SK-N-SH (cell line): ENCODE results near the gene HABP4. TPM values are rescaled to one million over a fixed set of nuclear protein-coding genes. Genes with fewer than 3 reads are reported as not detected.

ENCODE experiments used
- CTCF ChIA-PET: fragments of 300-600, 350-600 bp; formaldehyde crosslinking; extraction: SDS; loops from one replicate; lab custom pipeline; 2021; lab: Yijun Ruan, JAX
- POLR2A ChIA-PET: fragments of 350-600 bp; sonication (Branson Sonifier 250); formaldehyde crosslinking; extraction: SDS; loops from one replicate; lab custom pipeline; 2020; ENCODE audit warnings: antibody characterized with exemption, inconsistent platforms; lab: Yijun Ruan, JAX
- DNase-seq: peaks from one replicate; pipeline ENCODE4 v3.0.0; 2012
- H2AFZ ChIP-seq: fragments of 200-600 bp; sonication (generic); 2 replicates; pipeline ENCODE4 v1.8.1; 2016; ENCODE audit warnings: antibody characterized with exemption, mild to moderate bottlenecking, low read depth
- H3F3A ChIP-seq: fragments of 200-600 bp; sonication (generic); replicated peaks from 2 replicates; pipeline ENCODE3; 2016; ENCODE audit warnings: antibody characterized with exemption, mild to moderate bottlenecking; ENCODE audit not compliant: insufficient read depth
- H3K27ac ChIP-seq, 2 experiments: fragments of 200-500 bp in 1 of 2; fragments of 200-600 bp in 1 of 2; sonication (Bioruptor generic) in 1 of 2; sonication (generic), shearing (Covaris generic) in 1 of 2; 2 replicates each; pipeline versions ENCODE4 v1.5.1 to v1.6.1; 2014 to 2016; ENCODE audit warnings: low read depth in 2 of 2, inconsistent platforms in 1 of 2, low read length in 1 of 2, mild to moderate bottlenecking in 1 of 2, mixed read lengths in 1 of 2
- H3K27me3 ChIP-seq: fragments of 200-600 bp; sonication (generic), shearing (Covaris generic); 2 replicates; pipeline ENCODE4 v1.6.1; 2016; ENCODE audit warnings: mixed run types; ENCODE audit not compliant: insufficient read depth
- H3K36me3 ChIP-seq, 2 experiments: fragments of 200-500 bp in 1 of 2; fragments of 200-600 bp in 1 of 2; sonication (Bioruptor generic) in 1 of 2; sonication (generic) in 1 of 2; replicated peaks in 1 of 2; 2 replicates each; pipeline versions ENCODE3 to v1.5.1; 2014 to 2016; ENCODE audit warnings: low read length in 1 of 2, mild to moderate bottlenecking in 1 of 2; ENCODE audit not compliant: insufficient read depth in 2 of 2, control insufficient read depth in 1 of 2
- H3K4me1 ChIP-seq, 2 experiments: fragments of 200-500 bp in 1 of 2; fragments of 200-600 bp in 1 of 2; sonication (Bioruptor generic) in 1 of 2; sonication (generic), shearing (Covaris generic) in 1 of 2; 2 replicates each; pipeline versions ENCODE4 v1.5.1 to v1.6.1; 2014 to 2016; ENCODE audit warnings: low read depth in 1 of 2, low read length in 1 of 2, mixed run types in 1 of 2; ENCODE audit not compliant: insufficient read depth in 2 of 2, control insufficient read depth in 1 of 2
- H3K4me2 ChIP-seq: fragments of 200-600 bp; sonication (generic), shearing (Covaris generic); 2 replicates; pipeline ENCODE4 v1.6.1; 2017; ENCODE audit warnings: mixed run types
- H3K4me3 ChIP-seq, 2 experiments: fragments of 200-500 bp in 1 of 2; fragments of 200-600 bp in 1 of 2; sonication (Bioruptor generic) in 1 of 2; sonication (generic), shearing (Covaris generic) in 1 of 2; 2 replicates each; pipeline versions ENCODE4 v1.5.1 to v1.8.1; 2014 to 2016; ENCODE audit warnings: low read depth in 2 of 2, inconsistent platforms in 1 of 2, low read length in 1 of 2, mild to moderate bottlenecking in 1 of 2, mixed read lengths in 1 of 2, moderate library complexity in 1 of 2
- H3K79me2 ChIP-seq: fragments of 200-600 bp; sonication (generic); 2 replicates; pipeline ENCODE4 v1.8.1; 2017; ENCODE audit warnings: mild to moderate bottlenecking; ENCODE audit not compliant: insufficient read depth
- H3K9ac ChIP-seq: fragments of 200-600 bp; sonication (generic); 2 replicates; pipeline ENCODE4 v1.6.1; 2017; ENCODE audit warnings: mixed run types
- H3K9me2 ChIP-seq: fragments of 200-600 bp; sonication (generic); 2 replicates; pipeline ENCODE4 v1.6.1; 2017; ENCODE audit warnings: mixed run types
- H3K9me3 ChIP-seq: fragments of 200-600 bp; sonication (generic); 2 replicates; pipeline ENCODE4 v1.6.1; 2017; ENCODE audit warnings: mixed run types, mild to moderate bottlenecking, moderate library complexity
- H4K20me1 ChIP-seq: fragments of 200-600 bp; sonication (generic); 2 replicates; pipeline ENCODE4 v1.6.1; 2017; ENCODE audit warnings: mild to moderate bottlenecking, mixed run types; ENCODE audit not compliant: insufficient read depth
- CHD2 ChIP-seq: fragments of 150-350 bp; IDR thresholded peaks from 2 replicates; pipeline ENCODE4 v1.6.1; 2018; ENCODE audit warnings: low read length; ENCODE audit not compliant: partially characterized antibody
- CTCF ChIP-seq: fragments of 200-600 bp; sonication (generic); IDR thresholded peaks from 2 replicates; pipeline ENCODE4 v1.6.1; 2017; ENCODE audit warnings: antibody characterized with exemption, mild to moderate bottlenecking, moderate library complexity
- FOSL2 ChIP-seq: IDR thresholded peaks from 2 replicates; pipeline ENCODE4 v1.4.0; 2012; ENCODE audit warnings: low read depth, mild to moderate bottlenecking, moderate library complexity, borderline replicate concordance
- IRF3 ChIP-seq: fragments of 150-350 bp; IDR thresholded peaks from 2 replicates; pipeline ENCODE4 v1.6.1; 2016; ENCODE audit warnings: mild to moderate bottlenecking, low read depth, low read length
- MEF2A ChIP-seq: IDR thresholded peaks from 2 replicates; pipeline ENCODE4 v1.4.0; 2012; ENCODE audit warnings: low read depth, borderline replicate concordance
- NRF1 ChIP-seq: IDR thresholded peaks from 2 replicates; pipeline ENCODE4 v1.6.1; 2012; ENCODE audit warnings: low read depth, mild to moderate bottlenecking, low read length
- RCOR1 ChIP-seq: fragments of 150-350 bp; IDR thresholded peaks from 2 replicates; pipeline ENCODE4 v1.6.1; 2017; ENCODE audit warnings: antibody characterized with exemption, low read length
- REST ChIP-seq: IDR thresholded peaks from 2 replicates; pipeline ENCODE4 v1.6.1; 2012; ENCODE audit warnings: mild to moderate bottlenecking, low read depth, low read length, moderate library complexity
- RFX5 ChIP-seq: IDR thresholded peaks from 2 replicates; pipeline ENCODE4 v1.6.1; 2012; ENCODE audit warnings: mild to moderate bottlenecking, improper control_type of control experiment, low read length
- RXRA ChIP-seq: IDR thresholded peaks from 2 replicates; pipeline ENCODE4 v1.4.0; 2012; ENCODE audit warnings: low read depth, mild to moderate bottlenecking, borderline replicate concordance
- TAF1 ChIP-seq: IDR thresholded peaks from 2 replicates; pipeline ENCODE4 v1.6.1; 2012; ENCODE audit warnings: low read depth, mild to moderate bottlenecking, low read length, moderate library complexity, borderline replicate concordance
- ZBTB33 ChIP-seq: IDR thresholded peaks from 2 replicates; pipeline ENCODE4 v1.4.0; 2012; ENCODE audit warnings: low read depth, borderline replicate concordance
- WGBS: methylation state at CpG from one replicate; pipeline ENCODE4 v1.1.6; 2017; ENCODE audit warnings: low lambda C conversion rate; 5-methylcytosine and 5-hydroxymethylcytosine counted together
- polyA plus RNA-seq, 3 experiments: library from polyadenylated mRNA; depleted of rRNA; stranded (reverse); fragments of >200 nt; gene quantifications; 2 replicates each; pipeline ENCODE4 v1.2.3, GENCODE V29; 2012

Gene HABP4
- polyA plus RNA-seq, 1 of the 3 experiments (the other 2 are of a cell fraction): 19.0 TPM

GRCh38 chr9:96476013-96476412 lies 26.0 kb downstream of the HABP4 start:
- no peak overlapping the region for H3K4me3 ChIP-seq
- H3K4me2 ChIP-seq: no peak overlapping the region
- no peaks in the 10 kb centered on the region; the same call in 1 of the 2 replicates for H3K79me2 ChIP-seq
- H3K9me2 ChIP-seq: no peaks in the 10 kb centered on the region
- H3K27me3 ChIP-seq: no peaks in the 10 kb centered on the region
- H3F3A ChIP-seq: peaks cover 14% of the 10 kb centered on the region
- no peak for DNase-seq
- H2AFZ ChIP-seq: no peak overlapping the region
- no peak overlapping the region for H3K27ac ChIP-seq
- peaks cover 0 to 7% of the 10 kb centered on the region in 2 experiments; a peak in 1 of 4 replicates for H3K4me1 ChIP-seq
- no peak overlapping the region for H3K9ac ChIP-seq
- H3K36me3 ChIP-seq: peaks cover 26 to 42% of the 10 kb centered on the region in 2 experiments
- TF ChIP-seq ZBTB33: no peak
- no peak for TF ChIP-seq RXRA
- no peak for TF ChIP-seq IRF3
- TF ChIP-seq RFX5: no peak
- no peak for TF ChIP-seq RCOR1
- no peak for TF ChIP-seq MEF2A
- WGBS: 93% methylated on average over 4 of the region's 4 CpGs
- ChIA-PET POLR2A (no interaction called here), CTCF (interaction anchor here (0.5 kb wide), 1 partner anchor 33 kb away, joined by 3 read pairs; no protein-coding TSS in a partner anchor)
- H3K9me3 ChIP-seq: no peaks in the 10 kb centered on the region
- H4K20me1 ChIP-seq: no peaks in the 10 kb centered on the region

- 69% methylated on average over 5 of the region's 5 CpGs for WGBS
- no peak overlapping the region for H3K4me3 ChIP-seq
- H2AFZ ChIP-seq: no peak overlapping the region
- H3K4me2 ChIP-seq: no peak overlapping the region
- H3K27ac ChIP-seq: no peak overlapping the region
- POLR2A ChIA-PET: no interaction called here
- no peaks in the 10 kb centered on the region for H3K9me2 ChIP-seq
- H3K27me3 ChIP-seq: no peaks in the 10 kb centered on the region
- no peak overlapping the region for H3K9ac ChIP-seq
- no peaks in the 10 kb centered on the region for H3K9me3 ChIP-seq
- H4K20me1 ChIP-seq: no peaks in the 10 kb centered on the region
- H3K79me2 ChIP-seq: no peaks in the 10 kb centered on the region; the same call in 1 of the 2 replicates
- no peak for TF ChIP-seq FOSL2
- no peak for TF ChIP-seq CHD2
- TF ChIP-seq NRF1: no peak
- TF ChIP-seq CTCF: no peak
- no peak for TF ChIP-seq REST
- TF ChIP-seq ZBTB33: no peak
- no peak for TF ChIP-seq TAF1
- peaks cover 22 to 40% of the 10 kb centered on the region in 2 experiments for H3K36me3 ChIP-seq
- H3K4me1 ChIP-seq: peaks cover 0 to 7% of the 10 kb centered on the region in 2 experiments; a peak in 1 of 4 replicates
- no peak for DNase-seq
- CTCF ChIA-PET: no interaction called here
- peaks cover 14% of the 10 kb centered on the region for H3F3A ChIP-seq
These were observed 26.6 kb downstream of the HABP4 start for GRCh38 chr9:96476591-96476990.
